Naive B cell (primary cell): ENCODE measurements around the gene SLFN13. TPM values are rescaled to one million over a fixed set of nuclear protein-coding genes. Genes with fewer than 3 reads are reported as not detected.
A peak's percentile ranks its signal among the peaks of the same experiment; 100 is the strongest.
"Not testable (repeated sequence)": the region's sequence is repeated elsewhere in the genome, so short reads cannot be mapped to it uniquely, and the experiment has no call there.

Source experiments
- ATAC-seq, 2 donors: fragments of 150-1000 bp; cut with Tn5 transposase; 2 replicates each; pipeline ENCODE4 v1.10.0; 2021; ENCODE audit warnings: low read depth in 2 of 2, mild to moderate bottlenecking in 2 of 2, moderate library complexity in 2 of 2
- DNase-seq: peaks from one replicate; pipeline ENCODE4 v3.0.0; 2022
- H3K27ac Mint-ChIP-seq, 6 donors: one replicate each; pipeline ENCODE4 v1.8.0; 2020 to 2022; ENCODE audit warnings: mild to moderate bottlenecking in 6 of 6, mixed read lengths in 6 of 6, moderate library complexity in 5 of 6, inconsistent platforms in 2 of 6
- H3K27me3 Mint-ChIP-seq, 3 donors: one replicate each; pipeline ENCODE4 v1.8.0; 2021 to 2022; ENCODE audit warnings: mixed read lengths in 3 of 3, mild to moderate bottlenecking in 1 of 3
- H3K36me3 Mint-ChIP-seq, 2 donors: one replicate each; pipeline ENCODE4 v1.8.0; 2020 to 2022; ENCODE audit warnings: mixed read lengths in 2 of 2, inconsistent platforms in 1 of 2, mild to moderate bottlenecking in 1 of 2
- H3K4me1 Mint-ChIP-seq, 3 donors: one replicate each; pipeline ENCODE4 v1.8.0; 2020 to 2022; ENCODE audit warnings: mixed read lengths in 3 of 3, inconsistent platforms in 1 of 3, mild to moderate bottlenecking in 1 of 3, moderate library complexity in 1 of 3
- H3K4me3 Mint-ChIP-seq, 8 donors: one replicate each; pipeline ENCODE4 v1.8.0; 2020 to 2022; ENCODE audit warnings: mild to moderate bottlenecking in 8 of 8, mixed read lengths in 8 of 8, moderate library complexity in 8 of 8, inconsistent platforms in 2 of 8
- H3K9me3 Mint-ChIP-seq, 7 donors: one replicate each; pipeline ENCODE4 v1.8.0; 2020 to 2022; ENCODE audit warnings: mixed read lengths in 7 of 7, mild to moderate bottlenecking in 5 of 7, inconsistent platforms in 2 of 7, moderate library complexity in 1 of 7
- polyA plus RNA-seq, 6 donors: library from polyadenylated mRNA; unstranded; fragments of 300-500 nt; fragmentation: Illumina TruSeq; gene quantifications; one replicate each; pipeline ENCODE4 v1.2.3, GENCODE V29; 2021; ENCODE audit warnings: low read depth in 6 of 6

Gene SLFN13
- polyA plus RNA-seq, 6 donors from 2014 or later = 0.54 to 5.6 (median 4.1) TPM

GRCh38 chr17:35460354-35460851 lies 11.8 kb upstream of the SLFN13 start:
- H3K9me3 Mint-ChIP-seq = peaks cover 0 to 2% (median 0%) of the 10 kb centered on the region in 7 donors
- peaks cover 0 to 10% (median 0%) of the 10 kb centered on the region in 3 donors for H3K27me3 Mint-ChIP-seq
- H3K36me3 Mint-ChIP-seq = no peaks in the 10 kb centered on the region
- H3K27ac Mint-ChIP-seq = peak overlapping the region; percentile 82 to 98 (median 94)
- H3K4me1 Mint-ChIP-seq = peaks cover 10 to 18% (median 17%) of the 10 kb centered on the region in 3 donors
- ATAC-seq (peak; percentile 88 to 90), DNase-seq (peak; percentile 91)
- peak overlapping the region; percentile 66 to 88 (median 80) for H3K4me3 Mint-ChIP-seq

- not testable (repeated sequence) for DNase-seq, H3K36me3 Mint-ChIP-seq, H3K9me3 Mint-ChIP-seq, H3K27me3 Mint-ChIP-seq, H3K4me3 Mint-ChIP-seq, ATAC-seq
- H3K4me1 Mint-ChIP-seq = peaks cover 9 to 10% (median 9%) of the 10 kb centered on the region in 3 donors
- peak overlapping the region in 1 of 6 donors; percentile 5 for H3K27ac Mint-ChIP-seq
Measured at GRCh38 chr17:35454035-35454434, 5.5 kb upstream of the SLFN13 start.

- H3K36me3 Mint-ChIP-seq = no peaks in the 10 kb centered on the region
- no peak overlapping the region for H3K4me3 Mint-ChIP-seq
Measured at GRCh38 chr17:35453171-35453570, 4.6 kb upstream of the SLFN13 start.

GRCh38 chr17:35449371-35449931 lies 885 bp upstream of the SLFN13 start:
- ATAC-seq (peak; percentile 54 to 64), DNase-seq (peak; percentile 69)
- Mint-ChIP-seq H3K4me3 (peak overlapping the region; percentile 90 to 96 (median 94)), H3K27me3 (no peaks in the 10 kb centered on the region), H3K27ac (peak overlapping the region; percentile 92 to 99 (median 97)), H3K4me1 (peaks cover 12 to 24% (median 21%) of the 10 kb centered on the region in 3 donors), H3K9me3 (no peaks in the 10 kb centered on the region), H3K36me3 (no peaks in the 10 kb centered on the region)

More at GRCh38 chr17:35453171-35453570, 4.6 kb upstream of the SLFN13 start:
- DNase-seq = no peak
- peaks cover 12 to 18% (median 14%) of the 10 kb centered on the region in 3 donors for H3K4me1 Mint-ChIP-seq
- no peak overlapping the region for H3K27ac Mint-ChIP-seq
- no peak for ATAC-seq
- H3K27me3 Mint-ChIP-seq = peaks cover 0 to 4% (median 0%) of the 10 kb centered on the region in 3 donors
- H3K9me3 Mint-ChIP-seq = no peaks in the 10 kb centered on the region

GRCh38 chr17:35448899-35449227 lies 297 bp upstream of the SLFN13 start:
- Mint-ChIP-seq H3K4me1 (peaks cover 12 to 24% (median 21%) of the 10 kb centered on the region in 3 donors), H3K36me3 (no peaks in the 10 kb centered on the region), H3K27ac (peak overlapping the region; percentile 92 to 99 (median 97)), H3K4me3 (peak overlapping the region; percentile 90 to 96 (median 94)), H3K9me3 (no peaks in the 10 kb centered on the region), H3K27me3 (no peaks in the 10 kb centered on the region)
- DNase-seq (no peak), ATAC-seq (no peak)

- peaks cover 12 to 24% (median 21%) of the 10 kb centered on the region in 3 donors for H3K4me1 Mint-ChIP-seq
- peak overlapping the region in 4 of 6 donors; percentile 76 to 97 (median 91) for H3K27ac Mint-ChIP-seq
- no peaks in the 10 kb centered on the region for H3K27me3 Mint-ChIP-seq
- peak overlapping the region; percentile 72 to 96 (median 94) for H3K4me3 Mint-ChIP-seq
- DNase-seq (no peak), ATAC-seq (no peak)
- no peaks in the 10 kb centered on the region for H3K36me3 Mint-ChIP-seq
- H3K9me3 Mint-ChIP-seq = no peaks in the 10 kb centered on the region
Measured at GRCh38 chr17:35447499-35447898, 1.1 kb downstream of the SLFN13 start.

GRCh38 chr17:35438433-35438832 lies 10.1 kb downstream of the SLFN13 start:
- Mint-ChIP-seq H3K4me1 (peaks cover 4 to 6% (median 5%) of the 10 kb centered on the region in 3 donors), H3K27ac (no peak overlapping the region), H3K27me3 (no peaks in the 10 kb centered on the region), H3K4me3 (no peak overlapping the region), H3K36me3 (no peaks in the 10 kb centered on the region), H3K9me3 (no peaks in the 10 kb centered on the region)
- DNase-seq (no peak), ATAC-seq (no peak)

GRCh38 chr17:35433075-35433894 lies 15.3 kb downstream of the SLFN13 start:
- DNase-seq (peak; percentile 6), ATAC-seq (peak in 1 of 2 donors; percentile 5)
- no peaks in the 10 kb centered on the region for H3K27me3 Mint-ChIP-seq
- H3K9me3 Mint-ChIP-seq = no peaks in the 10 kb centered on the region
- peak overlapping the region; percentile 88 to 100 (median 96) for H3K4me3 Mint-ChIP-seq
- peaks cover 0 to 4% of the 10 kb centered on the region in 2 donors for H3K36me3 Mint-ChIP-seq
- H3K4me1 Mint-ChIP-seq = peaks cover 15 to 29% (median 24%) of the 10 kb centered on the region in 3 donors
- peak overlapping the region in 3 of 6 donors; percentile 84 to 95 (median 91) for H3K27ac Mint-ChIP-seq

- H3K27me3 Mint-ChIP-seq = no peaks in the 10 kb centered on the region
- H3K9me3 Mint-ChIP-seq = no peaks in the 10 kb centered on the region
Measured at GRCh38 chr17:35432176-35433074, 16.1 kb downstream of the SLFN13 start, which contains the start of gene SLFN12. SLFN12 (minus strand) TSS chr17:35432500; CDS start chr17:35423028, 9,472 bp downstream.

GRCh38 chr17:35429702-35430101 lies 18.9 kb downstream of the SLFN13 start:
- H3K27ac Mint-ChIP-seq = no peak overlapping the region
- no peak for ATAC-seq
- peaks cover 15 to 29% (median 24%) of the 10 kb centered on the region in 3 donors for H3K4me1 Mint-ChIP-seq
- no peaks in the 10 kb centered on the region for H3K9me3 Mint-ChIP-seq
- DNase-seq = no peak
- H3K27me3 Mint-ChIP-seq = no peaks in the 10 kb centered on the region
- H3K4me3 Mint-ChIP-seq = no peak overlapping the region
- peaks cover 0 to 4% of the 10 kb centered on the region in 2 donors for H3K36me3 Mint-ChIP-seq

More at GRCh38 chr17:35432176-35433074, 16.1 kb downstream of the SLFN13 start, which contains the start of gene SLFN12:
- peak; percentile 72 for DNase-seq
- Mint-ChIP-seq H3K27ac (peak within 1 kb of the TSS; percentile 15 to 96 (median 93)), H3K4me3 (peak within 1 kb of the TSS; percentile 88 to 100 (median 96)), H3K4me1 (peaks cover 15 to 29% (median 24%) of the 10 kb centered on the region in 3 donors), H3K36me3 (peaks cover 0 to 4% of the 10 kb centered on the region in 2 donors)
- peak; percentile 97 to 99 for ATAC-seq

- no peak for DNase-seq
- Mint-ChIP-seq H3K27me3 (no peaks in the 10 kb centered on the region), H3K36me3 (peaks cover 0 to 4% of the 10 kb centered on the region in 2 donors), H3K4me3 (peak overlapping the region in 1 of 8 donors; percentile 69), H3K9me3 (no peaks in the 10 kb centered on the region), H3K27ac (no peak overlapping the region), H3K4me1 (peaks cover 11 to 21% (median 16%) of the 10 kb centered on the region in 3 donors)
- no peak for ATAC-seq
Measured at GRCh38 chr17:35428229-35428628, 20.3 kb downstream of the SLFN13 start.

GRCh38 chr17:35423761-35424160 lies 24.8 kb downstream of the SLFN13 start:
- ATAC-seq (no peak), DNase-seq (no peak)
- Mint-ChIP-seq H3K4me1 (no peaks in the 10 kb centered on the region), H3K9me3 (no peaks in the 10 kb centered on the region), H3K27ac (no peak overlapping the region), H3K4me3 (no peak overlapping the region), H3K36me3 (peaks cover 8 to 14% of the 10 kb centered on the region in 2 donors), H3K27me3 (no peaks in the 10 kb centered on the region)
